Activated T-cell treated with anti-CD3 and anti-CD28 coated beads, Interleukin-2, amount 50 U/mL, for 48 hours (primary cell): ENCODE measurements around the gene RABGAP1L.
"Not testable (repeated sequence)": the region's sequence is repeated elsewhere in the genome, so short reads cannot be mapped to it uniquely, and the experiment has no call there.

ENCODE experiments used
- DNase-seq, 2 experiments: peaks; one replicate each; pipeline ENCODE4 v3.0.0-alpha.2; 2020

The RABGAP1L gene

GRCh38 chr1:174786358-174786757, 627.0 kb downstream of the RABGAP1L start:
- DNase-seq: no peak

- no peak for DNase-seq
Observed at GRCh38 chr1:174786760-174787159, 627.4 kb downstream of the RABGAP1L start.

DNA sequence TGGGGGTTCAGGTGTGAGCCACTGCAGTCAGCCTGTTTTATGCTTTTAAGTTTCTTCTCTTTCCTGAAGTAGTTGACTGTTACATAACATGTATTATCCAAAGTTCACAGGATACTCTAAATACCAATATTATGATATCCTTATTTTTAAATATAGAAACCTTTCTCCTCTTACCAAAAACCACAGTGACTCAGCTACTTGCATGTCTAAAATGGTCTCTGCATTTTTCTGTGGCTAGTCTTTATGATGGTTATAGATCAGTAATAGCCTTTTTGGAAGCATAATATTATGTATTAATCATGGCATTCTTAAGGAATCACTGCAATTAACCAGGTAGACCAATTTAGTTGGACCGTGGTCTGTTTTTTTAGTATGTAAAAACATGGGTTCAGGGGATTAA, 629.7 kb downstream of the RABGAP1L start:
- DNase-seq: no peak

DNA sequence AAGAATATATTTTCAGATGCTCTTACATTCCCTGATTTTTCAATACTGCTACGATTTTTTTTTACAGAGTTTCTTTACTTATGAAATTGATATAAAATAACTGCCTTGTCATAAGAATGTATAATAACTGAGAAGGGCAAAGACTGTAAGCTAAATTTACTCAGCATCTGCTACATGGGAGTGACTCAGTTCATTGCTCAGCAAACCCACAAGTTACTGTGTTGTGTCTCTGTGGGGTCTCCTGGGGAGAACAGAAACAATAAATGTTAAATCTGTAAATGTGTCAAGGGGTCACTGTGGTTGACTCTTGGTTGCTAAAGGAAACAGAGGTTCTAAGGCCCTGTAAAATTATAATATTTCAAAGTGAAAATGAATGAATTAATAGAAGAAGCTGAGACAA, 630.1 kb downstream of the RABGAP1L start:
- DNase-seq: no peak

- no peak for DNase-seq
Observed at GRCh38 chr1:174791863-174792262, 632.5 kb downstream of the RABGAP1L start.

DNA sequence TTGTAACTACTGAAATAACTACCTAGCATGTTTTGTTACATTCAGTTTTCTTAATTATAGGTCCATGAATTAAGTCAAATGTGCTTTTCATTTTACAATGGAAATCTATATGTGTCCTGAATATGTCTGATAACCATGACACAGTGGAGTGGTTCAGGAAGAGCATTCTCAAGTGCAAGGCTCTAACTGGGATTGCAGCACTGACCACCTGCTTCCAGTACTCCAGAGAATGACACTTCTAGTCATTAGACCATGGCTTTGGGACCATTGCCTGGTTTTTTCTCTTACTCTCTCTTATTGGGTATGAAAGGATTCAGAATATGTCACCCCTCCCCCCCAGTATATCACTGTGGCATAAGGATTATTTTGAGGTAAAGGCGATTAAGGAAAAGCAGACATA, 635.5 kb downstream of the RABGAP1L start:
- DNase-seq: no peak

- no peak for DNase-seq
Observed at GRCh38 chr1:174795806-174796205, 636.5 kb downstream of the RABGAP1L start.

DNA sequence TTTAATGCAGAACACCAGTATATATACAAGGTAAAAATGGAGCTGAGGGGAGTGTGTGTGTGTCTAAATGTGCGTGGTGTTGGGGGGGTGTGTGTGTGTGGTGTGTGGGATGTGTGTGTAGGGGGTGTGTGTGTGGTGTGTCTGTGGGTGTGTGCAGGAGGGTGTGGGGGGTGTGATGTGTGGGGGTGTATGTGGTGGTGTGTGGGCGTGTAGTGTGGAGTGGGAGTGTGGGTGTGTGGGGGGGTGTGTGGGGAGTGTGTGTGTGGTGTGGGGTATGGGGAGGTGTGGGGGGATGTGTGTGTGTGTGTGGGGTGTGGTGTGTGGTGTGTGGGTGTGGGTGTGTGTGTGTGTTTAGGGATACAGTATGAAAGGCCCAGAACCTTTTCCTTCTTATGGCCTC, 638.1 kb downstream of the RABGAP1L start:
- no peak for DNase-seq

GRCh38 chr1:174799136-174799479, 639.8 kb downstream of the RABGAP1L start:
- DNase-seq: no peak

DNA sequence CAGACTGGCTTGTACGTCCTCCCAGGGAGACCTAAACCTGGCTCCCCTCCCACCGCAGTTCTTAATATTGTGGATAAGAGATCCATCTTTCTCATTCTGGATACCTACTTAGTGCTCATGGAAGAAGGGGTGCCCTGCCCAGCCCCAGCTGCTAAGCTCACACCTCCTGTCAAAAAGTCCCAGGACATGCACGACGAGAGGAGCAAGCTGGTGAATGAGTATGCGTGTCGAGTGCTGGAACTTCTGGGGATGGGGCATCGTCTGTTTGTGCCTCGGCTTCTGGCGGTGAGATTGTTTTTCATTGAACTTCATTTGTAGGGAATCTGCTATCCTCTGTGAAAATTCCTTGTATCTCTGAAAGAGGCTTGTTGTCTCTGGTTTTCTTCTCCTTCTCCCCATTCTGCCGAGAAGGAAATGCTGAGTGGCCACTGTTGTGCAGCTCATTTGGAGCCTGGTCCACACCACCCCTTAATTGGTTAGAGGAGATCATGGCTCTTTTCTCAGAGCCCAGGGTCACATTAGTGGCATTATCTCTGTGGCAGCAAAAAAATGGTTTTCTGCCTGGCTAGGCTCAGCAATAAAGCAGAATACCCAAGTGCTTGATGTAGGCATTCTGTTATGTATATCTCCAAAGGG, 641.0 kb downstream of the RABGAP1L start:
- peak; percentile 23 to 27 for DNase-seq

- DNase-seq: no peak
Observed at GRCh38 chr1:174800876-174801275, 641.6 kb downstream of the RABGAP1L start.

GRCh38 chr1:174809755-174810280, 650.5 kb downstream of the RABGAP1L start:
- no peak for DNase-seq

- DNase-seq: no peak
Observed at GRCh38 chr1:174812016-174812415, 652.7 kb downstream of the RABGAP1L start.

GRCh38 chr1:174812656-174813055, 653.3 kb downstream of the RABGAP1L start:
- DNase-seq: no peak

GRCh38 chr1:174815036-174815435, 655.7 kb downstream of the RABGAP1L start:
- peak; percentile 31 to 36 for DNase-seq

DNA sequence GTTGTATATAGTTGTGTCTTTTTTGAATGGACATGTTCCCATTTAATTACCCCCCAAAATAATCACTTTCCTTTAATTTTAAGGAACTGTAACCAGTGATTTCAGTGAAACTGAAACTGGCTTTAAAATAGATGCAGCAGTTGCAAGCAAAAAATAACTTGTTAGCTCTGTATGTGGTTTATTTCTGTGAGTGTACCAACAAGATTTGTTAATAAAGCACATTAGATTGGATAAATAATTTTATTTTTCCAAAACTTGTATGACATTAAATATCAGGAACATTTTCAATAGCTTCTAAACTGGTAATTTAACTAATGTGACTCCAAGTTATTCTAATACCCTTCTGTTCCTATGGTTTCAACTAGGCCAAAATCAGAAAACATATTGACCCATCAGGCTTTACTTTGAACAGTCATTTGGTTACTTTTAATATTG, 656.2 kb downstream of the RABGAP1L start:
- DNase-seq: no peak

- DNase-seq: not testable (repeated sequence)
Observed at GRCh38 chr1:174816621-174817020, 657.3 kb downstream of the RABGAP1L start.

- DNase-seq: no peak
Observed at GRCh38 chr1:174818014-174818616, 658.8 kb downstream of the RABGAP1L start.

GRCh38 chr1:174818951-174819350, 659.6 kb downstream of the RABGAP1L start:
- DNase-seq: no peak

DNA sequence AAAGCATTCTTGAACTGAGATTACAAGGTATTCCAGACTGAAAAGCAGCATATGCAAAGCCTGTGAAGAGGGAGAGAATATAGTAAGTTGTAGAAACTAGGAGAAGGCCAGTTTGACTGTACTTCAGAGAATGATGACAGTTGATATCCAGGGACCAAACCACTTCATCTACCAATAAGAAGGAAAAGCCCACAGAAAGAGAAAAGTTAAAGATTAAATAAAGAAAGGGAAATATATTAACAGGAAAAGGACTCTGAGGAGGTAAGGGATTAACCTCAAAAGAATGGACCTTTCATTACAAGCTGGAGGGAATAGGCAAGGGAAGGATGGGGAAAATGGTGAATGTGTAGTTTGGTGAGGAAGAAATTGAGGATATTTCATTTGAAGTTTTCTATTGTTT, 660.3 kb downstream of the RABGAP1L start:
- DNase-seq: no peak

DNA sequence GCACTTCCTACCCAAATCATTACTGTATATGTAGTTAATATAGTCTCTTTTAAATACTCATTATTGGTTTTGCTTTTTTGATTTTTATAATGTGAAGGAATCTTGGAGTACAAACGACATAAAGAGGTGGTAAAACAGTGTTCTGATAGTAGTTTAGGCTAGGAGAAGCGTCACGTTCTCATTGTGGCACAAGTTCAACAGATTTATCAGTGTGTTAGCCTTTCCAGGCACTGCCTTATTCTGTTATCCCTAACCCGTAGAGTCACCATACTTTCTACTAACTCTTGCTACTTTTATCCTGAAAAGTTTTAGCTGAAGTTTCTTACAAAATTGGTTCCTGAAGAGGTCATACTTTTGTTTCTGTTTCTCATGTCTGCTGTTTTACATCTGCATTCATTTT, 665.8 kb downstream of the RABGAP1L start:
- no peak for DNase-seq

DNA sequence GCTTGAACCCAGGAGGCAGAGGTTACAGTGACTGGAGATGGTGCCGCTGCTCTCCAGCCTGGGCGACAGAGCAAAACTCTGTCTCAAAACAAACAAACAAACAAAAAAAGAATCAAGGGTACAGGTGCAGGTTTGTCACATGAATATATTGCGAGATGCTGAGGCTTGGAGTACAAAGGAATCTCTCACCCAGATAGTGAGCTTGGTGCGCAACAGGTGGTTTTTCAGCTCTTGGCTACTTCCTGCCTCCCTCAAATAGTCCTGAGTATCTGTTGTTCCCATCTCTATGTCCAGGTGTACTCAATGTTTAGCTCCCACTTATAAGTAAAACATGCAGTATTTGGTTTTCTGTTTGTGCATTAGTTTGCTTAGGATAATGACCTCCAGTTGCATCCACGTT, 666.5 kb downstream of the RABGAP1L start:
- DNase-seq: no peak

DNA sequence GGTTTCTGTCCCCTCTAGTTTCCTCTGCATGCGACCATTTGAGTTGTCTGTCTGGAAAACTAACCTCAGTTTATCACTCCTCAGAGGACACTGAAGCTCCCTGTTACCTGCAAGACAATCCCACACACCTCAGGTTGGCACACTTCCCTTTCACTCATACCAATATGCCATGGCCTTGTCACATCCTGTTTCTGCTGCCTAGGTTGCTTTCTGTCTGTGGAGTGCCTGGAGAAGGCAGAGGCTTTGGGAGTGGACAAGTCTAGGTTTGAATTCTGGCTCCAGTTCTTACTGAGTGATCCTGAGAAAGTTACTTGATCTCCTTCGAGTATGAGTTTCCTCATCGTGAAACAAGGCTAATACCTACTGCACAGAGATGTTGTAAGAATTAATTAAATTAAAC, 668.9 kb downstream of the RABGAP1L start:
- no peak for DNase-seq

- no peak for DNase-seq
Observed at GRCh38 chr1:174829990-174830389, 670.7 kb downstream of the RABGAP1L start.

DNA sequence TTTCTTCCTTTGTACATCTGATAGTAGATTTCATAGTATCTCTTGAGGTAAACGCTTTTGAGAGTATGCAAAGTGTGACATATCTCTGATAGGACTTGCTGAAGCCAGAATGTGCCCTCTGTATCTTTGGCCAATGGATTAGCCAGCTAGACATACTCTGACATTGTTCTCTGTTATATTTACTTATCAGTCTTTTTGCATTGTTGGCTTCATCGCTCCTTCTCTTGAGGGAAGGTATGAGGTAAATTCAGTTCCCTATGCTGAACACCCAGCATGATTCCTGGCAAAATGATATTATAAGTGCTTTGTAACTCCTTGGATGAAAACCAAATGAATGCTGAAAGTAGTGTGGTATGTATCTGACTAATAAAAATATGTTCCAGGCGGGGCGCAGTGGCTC, 677.2 kb downstream of the RABGAP1L start:
- DNase-seq: no peak
